Activated CD4-positive, alpha-beta T cell treated with anti-CD3 and anti-CD28 coated beads, Interleukin-2, amount 10 ng/mL, durations not matched to agents 24 days and 14 days (primary cell): ENCODE data around the gene POLR3H. TPM values are rescaled to one million over a fixed set of nuclear protein-coding genes. Genes with fewer than 3 reads are reported as not detected.
"Not testable (repeated sequence)": the region's sequence is repeated elsewhere in the genome, so short reads cannot be mapped to it uniquely, and the experiment has no call there.

Source experiments
- DNase-seq: peaks from one replicate; pipeline ENCODE4 v3.0.0; 2022
- H3K27ac Mint-ChIP-seq: one replicate; pipeline ENCODE4 v1.8.0; 2022; ENCODE audit warnings: mild to moderate bottlenecking, mixed read lengths
- H3K27me3 Mint-ChIP-seq: one replicate; pipeline ENCODE4 v1.8.0; 2022; ENCODE audit warnings: mixed read lengths
- H3K36me3 Mint-ChIP-seq: one replicate; pipeline ENCODE4 v1.8.0; 2022; ENCODE audit warnings: low read depth, mild to moderate bottlenecking, mixed read lengths
- H3K4me1 Mint-ChIP-seq: one replicate; pipeline ENCODE4 v1.8.0; 2021; ENCODE audit warnings: mixed read lengths
- H3K4me3 Mint-ChIP-seq: one replicate; pipeline ENCODE4 v1.8.0; 2022; ENCODE audit warnings: mild to moderate bottlenecking, moderate library complexity, mixed read lengths
- H3K9me3 Mint-ChIP-seq: one replicate; pipeline ENCODE4 v1.8.0; 2021; ENCODE audit warnings: mixed read lengths
- intact Hi-C: fragments of 100-400 bp; cut with micrococcal nuclease; formaldehyde crosslinking; loops from one replicate; pipeline ENCODE4 v1.15.1; 2023
- total RNA-seq: library from RNA; stranded (reverse); gene quantifications from 2 replicates; pipeline ENCODE4 v1.2.3, GENCODE V29; 2022

The POLR3H gene
- total RNA-seq, 1 donor from 2014 or later = 49.2 TPM

DNA sequence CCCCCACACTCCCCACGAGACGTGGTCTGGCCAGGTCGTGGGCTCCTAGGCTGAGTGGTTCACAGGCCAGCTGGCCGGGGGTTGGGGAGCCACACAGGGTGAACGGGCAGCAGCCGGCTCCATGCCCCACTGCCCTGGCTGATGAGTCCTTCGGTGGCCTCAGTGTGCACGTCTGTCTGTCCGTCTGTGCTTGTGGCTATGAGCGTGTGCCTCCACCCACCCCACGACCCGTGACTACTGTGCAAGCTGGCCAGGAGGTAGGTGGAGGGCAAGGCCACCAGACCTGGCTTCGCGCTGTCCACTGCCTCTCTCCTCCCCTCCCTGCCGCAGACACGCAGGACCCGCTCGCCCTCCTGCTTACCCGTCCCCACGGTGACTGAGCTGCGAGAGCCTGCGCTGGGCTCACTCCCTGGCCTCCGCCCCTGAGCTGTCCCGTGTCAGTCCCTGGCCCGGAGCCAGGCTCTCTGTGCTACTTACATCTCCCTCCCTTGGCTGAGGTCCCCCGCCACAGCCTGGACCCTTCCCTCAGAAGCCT lies 30.6 kb upstream of the POLR3H start:
- intact Hi-C loops = no loop called here
- Mint-ChIP-seq H3K27ac (no peak overlapping the region), H3K36me3 (peaks cover 10% of the 10 kb centered on the region), H3K4me1 (no peaks in the 10 kb centered on the region), H3K4me3 (no peak overlapping the region), H3K27me3 (no peaks in the 10 kb centered on the region), H3K9me3 (no peaks in the 10 kb centered on the region)
- no peak for DNase-seq

DNA sequence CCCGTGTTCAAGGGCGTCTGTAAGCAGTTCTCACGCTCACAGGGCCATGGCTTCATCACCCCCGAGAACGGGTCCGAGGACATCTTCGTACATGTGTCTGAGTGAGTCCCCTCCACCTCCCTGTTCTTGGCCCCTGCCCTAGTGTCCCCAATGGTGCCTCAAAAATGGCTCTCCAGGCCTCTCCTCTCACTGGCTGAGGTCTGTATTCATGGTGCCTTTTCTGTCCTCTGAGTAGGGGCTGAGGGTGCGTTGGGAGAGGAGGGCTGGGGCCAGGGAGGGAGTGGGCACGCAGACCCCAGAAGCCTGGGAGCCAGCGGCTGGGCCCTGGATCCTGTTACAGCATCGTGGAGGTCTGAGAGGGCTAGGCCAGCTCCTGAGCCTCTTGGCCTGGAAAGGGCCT lies 29.4 kb upstream of the POLR3H start:
- no peak overlapping the region for H3K27ac Mint-ChIP-seq
- H3K4me1 Mint-ChIP-seq = no peaks in the 10 kb centered on the region
- intact Hi-C loops = no loop called here
- H3K27me3 Mint-ChIP-seq = no peaks in the 10 kb centered on the region
- no peaks in the 10 kb centered on the region for H3K9me3 Mint-ChIP-seq
- DNase-seq = no peak
- peaks cover 10% of the 10 kb centered on the region for H3K36me3 Mint-ChIP-seq
- H3K4me3 Mint-ChIP-seq = no peak overlapping the region

DNA sequence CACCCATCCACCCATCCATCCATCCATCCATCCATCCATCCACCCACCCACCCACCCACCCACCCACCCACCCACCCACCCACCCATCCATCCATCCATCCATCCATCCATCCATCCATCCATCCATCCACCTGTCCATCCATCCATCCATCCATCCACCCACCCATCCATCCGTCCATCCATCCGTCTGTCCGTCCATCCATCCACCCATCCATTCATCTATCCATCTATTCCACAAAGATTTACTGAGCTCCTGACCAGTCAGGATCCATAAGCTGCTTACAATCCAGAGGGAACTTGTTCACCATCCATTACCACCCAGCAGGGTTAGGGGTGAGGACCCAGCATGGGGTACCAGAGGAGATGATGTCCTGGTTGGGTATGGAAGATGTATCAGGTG lies 28.0 kb upstream of the POLR3H start:
- not testable (repeated sequence) for H3K27me3 Mint-ChIP-seq, DNase-seq

DNA sequence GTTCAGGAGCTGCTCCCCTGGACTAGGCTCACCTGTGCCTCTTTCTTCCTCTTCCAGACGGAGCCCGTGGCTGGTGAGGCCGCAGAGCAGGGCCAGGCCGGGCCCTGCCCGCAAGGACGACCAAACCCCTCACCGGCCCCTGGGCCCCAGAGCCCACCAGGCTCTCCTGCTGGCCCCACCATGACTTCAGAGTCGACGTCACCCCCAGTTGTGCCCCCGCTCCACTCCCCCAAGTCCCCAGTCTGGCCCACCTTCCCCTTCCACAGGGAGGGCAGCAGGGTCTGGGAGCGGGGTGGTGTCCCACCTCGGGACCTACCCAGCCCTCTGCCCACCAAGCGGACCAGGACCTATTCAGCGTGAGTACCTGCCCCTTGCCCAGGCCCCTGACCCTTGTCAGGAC lies 27.5 kb upstream of the POLR3H start:
- DNase-seq = no peak
- Mint-ChIP-seq H3K36me3 (peaks cover 4% of the 10 kb centered on the region), H3K4me1 (no peaks in the 10 kb centered on the region), H3K4me3 (no peak overlapping the region), H3K9me3 (no peaks in the 10 kb centered on the region), H3K27me3 (no peaks in the 10 kb centered on the region), H3K27ac (no peak overlapping the region)
- intact Hi-C loops = no loop called here

More for the DNA sequence above, 28.0 kb upstream of the POLR3H start:
- H3K9me3 Mint-ChIP-seq, intact Hi-C loops, H3K4me1 Mint-ChIP-seq, H3K36me3 Mint-ChIP-seq, H3K27ac Mint-ChIP-seq, H3K4me3 Mint-ChIP-seq: not testable (repeated sequence)

DNA sequence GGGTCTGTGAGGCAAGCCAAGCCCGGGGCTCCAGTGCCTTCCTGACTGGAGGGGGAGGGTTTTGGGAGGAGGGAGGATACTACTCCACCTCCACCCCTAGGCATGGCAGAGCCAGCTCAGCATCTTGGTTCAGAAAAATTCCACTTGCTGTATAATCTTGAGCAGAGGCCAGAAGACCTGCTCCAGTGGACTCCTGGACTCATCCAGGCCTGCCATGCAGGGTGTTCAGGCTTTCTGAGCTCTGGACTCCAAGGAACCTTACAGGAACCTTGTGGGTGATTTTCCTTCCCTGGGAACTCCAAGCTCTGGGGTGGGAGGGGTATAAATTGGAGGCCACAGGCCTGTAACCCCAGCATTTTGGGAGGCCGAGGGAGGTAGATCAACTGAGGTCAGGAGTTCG lies 26.0 kb upstream of the POLR3H start:
- H3K27ac Mint-ChIP-seq = no peak overlapping the region
- H3K36me3 Mint-ChIP-seq = no peaks in the 10 kb centered on the region
- no peaks in the 10 kb centered on the region for H3K27me3 Mint-ChIP-seq
- no peak for DNase-seq
- intact Hi-C loops = no loop called here
- H3K4me1 Mint-ChIP-seq = peaks cover 5% of the 10 kb centered on the region
- no peaks in the 10 kb centered on the region for H3K9me3 Mint-ChIP-seq
- H3K4me3 Mint-ChIP-seq = no peak overlapping the region

DNA sequence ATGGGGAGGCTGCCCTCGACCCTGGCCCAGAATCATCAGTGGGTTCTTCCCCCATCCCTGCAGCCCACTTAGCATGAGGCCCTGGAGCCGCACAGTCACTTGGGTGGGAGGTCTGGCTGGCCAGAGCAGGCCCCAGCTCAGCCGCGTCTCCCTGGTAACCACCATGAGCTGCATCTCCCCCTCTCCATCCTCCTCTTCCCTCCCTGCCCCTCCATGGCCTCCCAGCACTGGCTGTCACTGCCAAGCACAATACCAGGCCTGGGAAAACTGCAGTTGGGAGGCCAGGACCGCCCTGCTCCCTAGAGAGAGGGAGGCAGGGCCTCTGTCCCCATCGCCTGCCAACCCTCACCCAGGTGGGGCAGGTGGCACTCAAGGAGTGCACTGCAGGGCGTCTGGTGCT lies 24.5 kb upstream of the POLR3H start:
- Mint-ChIP-seq H3K4me1 (peaks cover 5% of the 10 kb centered on the region), H3K36me3 (no peaks in the 10 kb centered on the region), H3K9me3 (no peaks in the 10 kb centered on the region), H3K27ac (no peak overlapping the region), H3K4me3 (no peak overlapping the region), H3K27me3 (no peaks in the 10 kb centered on the region)
- intact Hi-C loops = no loop called here
- no peak for DNase-seq

DNA sequence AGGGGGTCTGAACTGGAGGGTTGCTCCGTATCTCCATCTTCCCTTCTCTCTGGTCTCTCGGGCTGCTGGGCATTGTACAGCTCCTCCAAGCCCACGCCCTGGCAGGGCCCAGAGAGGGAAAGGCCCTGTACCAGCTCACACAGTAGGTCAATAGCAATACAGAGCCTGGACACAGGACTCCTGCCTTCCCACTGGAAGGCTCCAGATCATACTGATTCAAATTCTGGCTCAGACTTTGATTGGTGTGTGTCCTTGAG lies 23.2 kb upstream of the POLR3H start:
- intact Hi-C loops = no loop called here

DNA sequence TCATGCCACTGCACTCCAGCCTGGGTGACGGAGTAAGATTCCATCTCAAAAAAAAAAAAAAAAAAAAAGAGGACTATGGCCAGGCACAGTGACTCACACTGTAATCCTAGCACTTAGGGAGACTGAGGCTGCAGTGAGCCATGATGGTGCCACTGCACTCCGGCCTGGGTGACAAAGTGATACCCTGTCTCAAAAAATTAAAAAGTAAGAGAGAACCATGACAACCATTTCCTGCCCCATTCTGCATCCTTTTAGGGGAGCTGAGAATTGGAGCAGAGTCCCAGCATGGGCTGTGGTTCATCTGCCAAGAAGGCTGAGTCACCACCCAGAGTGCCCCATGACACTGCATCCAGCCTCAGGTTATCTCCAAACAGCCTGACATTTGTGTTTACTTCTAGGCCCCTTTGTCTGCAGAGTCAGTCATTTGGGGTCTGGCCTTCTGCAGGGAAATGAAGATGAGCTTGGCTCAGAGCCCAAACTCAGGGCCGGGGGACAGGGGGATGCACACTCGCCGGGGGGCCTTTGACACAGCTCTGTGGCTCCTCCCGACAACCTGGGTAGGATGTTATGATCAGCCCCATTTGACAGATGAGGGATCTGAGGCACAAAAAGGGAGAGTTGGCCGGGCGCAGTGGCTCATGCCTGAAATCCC lies 21.3 kb upstream of the POLR3H start:
- no peak overlapping the region for H3K4me3 Mint-ChIP-seq
- H3K36me3 Mint-ChIP-seq = no peaks in the 10 kb centered on the region
- H3K27ac Mint-ChIP-seq = no peak overlapping the region
- intact Hi-C loops = no loop called here
- no peaks in the 10 kb centered on the region for H3K9me3 Mint-ChIP-seq
- peak; percentile 73 for DNase-seq
- peaks cover 17% of the 10 kb centered on the region for H3K27me3 Mint-ChIP-seq
- peaks cover 8% of the 10 kb centered on the region for H3K4me1 Mint-ChIP-seq

More for the DNA sequence above, 23.2 kb upstream of the POLR3H start:
- Mint-ChIP-seq H3K27me3 (peaks cover 2% of the 10 kb centered on the region), H3K4me3 (no peak overlapping the region), H3K4me1 (peaks cover 5% of the 10 kb centered on the region), H3K27ac (no peak overlapping the region), H3K36me3 (no peaks in the 10 kb centered on the region), H3K9me3 (no peaks in the 10 kb centered on the region)
- DNase-seq = no peak

DNA sequence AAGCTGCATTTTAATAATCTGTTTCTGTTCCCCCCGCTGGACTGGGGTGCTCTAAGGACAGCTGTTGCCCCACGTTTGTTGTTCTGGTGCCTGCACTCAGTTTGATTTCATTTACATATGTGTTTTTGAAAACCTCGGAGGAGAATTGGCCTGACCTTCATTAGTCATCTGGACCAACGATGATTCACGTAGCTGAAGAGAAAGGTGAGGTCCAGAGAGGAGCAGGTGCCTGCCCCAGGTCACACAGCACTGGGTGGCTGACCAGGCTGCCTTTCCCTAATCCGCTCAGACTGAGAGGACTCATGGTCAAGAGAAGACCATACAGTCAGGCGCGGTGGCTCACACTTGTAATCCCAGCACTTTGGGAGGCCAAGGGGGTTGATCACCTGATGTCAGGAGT lies 20.3 kb upstream of the POLR3H start:
- no peak overlapping the region for H3K27ac Mint-ChIP-seq
- H3K27me3 Mint-ChIP-seq = peaks cover 25% of the 10 kb centered on the region
- DNase-seq = no peak
- intact Hi-C loops = no loop called here
- no peak overlapping the region for H3K4me3 Mint-ChIP-seq
- H3K9me3 Mint-ChIP-seq = no peaks in the 10 kb centered on the region
- H3K4me1 Mint-ChIP-seq = peaks cover 8% of the 10 kb centered on the region
- H3K36me3 Mint-ChIP-seq = no peaks in the 10 kb centered on the region

DNA sequence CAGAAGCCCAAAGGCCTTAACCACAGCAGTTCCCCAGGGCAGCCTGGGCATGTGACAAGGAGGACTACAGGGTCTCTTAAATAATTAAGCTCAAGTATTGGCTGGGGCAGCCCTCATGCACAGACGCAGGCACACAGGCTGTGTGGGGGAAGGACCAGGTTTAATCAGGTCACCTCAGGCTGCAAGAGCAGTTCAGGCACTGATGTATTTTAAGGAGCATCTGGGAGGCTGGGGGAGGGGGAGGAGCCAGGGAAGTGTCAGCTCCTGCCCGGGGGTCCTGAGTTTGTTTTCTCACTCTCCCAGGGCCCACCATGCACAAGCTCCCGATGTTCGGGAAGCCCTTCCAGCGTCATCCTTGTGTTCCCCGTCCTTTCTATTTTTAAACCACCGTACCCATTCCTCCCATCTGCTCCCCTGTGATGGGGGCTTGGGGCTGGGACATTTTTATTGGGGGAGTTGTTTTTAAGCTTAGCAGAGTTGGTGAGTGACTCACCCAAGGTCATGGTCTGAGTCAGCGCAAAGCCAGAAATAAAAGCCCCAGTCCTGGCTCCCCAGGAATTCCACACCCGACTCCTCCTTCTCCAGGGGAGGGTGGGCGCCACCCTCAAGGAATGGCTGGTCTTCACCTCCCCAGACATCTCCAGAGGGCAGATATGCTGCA lies 18.9 kb upstream of the POLR3H start:
- H3K4me3 Mint-ChIP-seq = no peak overlapping the region

DNA sequence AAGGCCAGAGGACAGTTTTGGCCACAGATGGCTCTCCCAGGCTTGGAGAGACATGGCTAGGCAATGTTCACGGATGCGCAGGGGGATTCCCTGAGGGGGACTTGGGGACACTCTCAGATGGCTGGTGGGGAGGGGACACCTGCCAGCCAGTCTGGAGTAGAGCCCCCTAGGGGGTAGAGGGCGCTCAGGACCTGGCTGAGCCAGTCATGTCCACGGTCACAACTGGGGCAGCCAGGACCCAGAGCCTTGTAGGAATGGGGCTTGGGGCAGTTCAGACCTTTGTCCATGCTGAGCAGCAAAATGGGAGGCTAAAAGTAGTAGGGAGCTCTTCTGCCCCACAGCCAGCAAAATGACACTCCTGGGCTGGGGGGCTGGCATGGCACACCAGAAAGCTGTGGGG lies 18.2 kb upstream of the POLR3H start:
- peaks cover 27% of the 10 kb centered on the region for H3K27me3 Mint-ChIP-seq
- H3K36me3 Mint-ChIP-seq = no peaks in the 10 kb centered on the region
- peaks cover 10% of the 10 kb centered on the region for H3K4me1 Mint-ChIP-seq
- H3K4me3 Mint-ChIP-seq = no peak overlapping the region
- no peaks in the 10 kb centered on the region for H3K9me3 Mint-ChIP-seq
- no peak overlapping the region for H3K27ac Mint-ChIP-seq
- intact Hi-C loops = no loop called here
- no peak for DNase-seq

More for the DNA sequence above, 18.9 kb upstream of the POLR3H start:
- Mint-ChIP-seq H3K9me3 (no peaks in the 10 kb centered on the region), H3K27ac (no peak overlapping the region), H3K4me1 (peaks cover 8% of the 10 kb centered on the region), H3K27me3 (peaks cover 25% of the 10 kb centered on the region), H3K36me3 (no peaks in the 10 kb centered on the region)
- intact Hi-C loops = no loop called here
- DNase-seq = no peak

DNA sequence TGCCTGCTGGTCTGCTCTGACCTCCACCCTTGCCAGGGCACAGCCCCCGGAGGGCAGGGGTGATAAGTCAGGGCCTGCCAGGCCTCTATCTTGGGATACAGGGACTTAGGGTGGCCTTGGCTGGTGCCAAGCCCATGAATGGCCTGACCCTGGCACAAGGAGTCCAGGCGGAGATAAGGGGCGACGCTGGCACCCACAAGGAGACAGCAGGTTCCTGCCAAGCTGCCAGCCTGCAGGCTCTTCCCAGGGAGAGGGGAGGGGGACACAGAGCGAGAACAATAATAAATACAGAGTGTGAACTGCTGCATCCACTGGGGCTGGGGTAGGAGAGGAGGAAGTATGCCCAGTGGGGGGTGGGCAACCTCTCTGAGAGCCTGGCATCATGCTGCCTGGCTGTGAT lies 17.5 kb upstream of the POLR3H start:
- H3K36me3 Mint-ChIP-seq = no peaks in the 10 kb centered on the region
- DNase-seq = no peak
- H3K27me3 Mint-ChIP-seq = peaks cover 30% of the 10 kb centered on the region
- H3K27ac Mint-ChIP-seq = no peak overlapping the region
- H3K9me3 Mint-ChIP-seq = no peaks in the 10 kb centered on the region
- intact Hi-C loops = no loop called here
- no peak overlapping the region for H3K4me3 Mint-ChIP-seq
- peaks cover 12% of the 10 kb centered on the region for H3K4me1 Mint-ChIP-seq

DNA sequence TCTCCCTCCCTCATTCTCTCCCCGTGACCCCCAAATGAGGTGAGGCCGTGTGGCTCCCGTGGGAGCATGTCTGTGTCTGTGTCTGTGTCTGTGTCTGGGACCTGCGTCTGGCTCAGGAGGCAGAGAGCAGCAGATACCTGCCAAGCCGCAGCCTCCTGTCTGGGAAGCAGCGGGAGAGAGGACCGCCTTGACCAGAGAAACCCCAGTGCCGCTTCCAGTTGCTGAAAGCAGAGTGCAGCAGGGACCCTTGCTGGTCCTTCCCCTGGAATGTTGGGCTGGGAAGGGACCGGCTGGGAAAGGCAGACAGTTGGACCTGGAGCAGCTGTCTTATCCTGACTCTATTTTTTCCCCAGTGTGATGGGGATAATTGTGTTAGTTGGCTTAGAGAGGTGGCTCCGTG lies 17.1 kb upstream of the POLR3H start:
- intact Hi-C loops = no loop called here
- no peaks in the 10 kb centered on the region for H3K36me3 Mint-ChIP-seq
- no peak overlapping the region for H3K27ac Mint-ChIP-seq
- no peak overlapping the region for H3K4me3 Mint-ChIP-seq
- H3K4me1 Mint-ChIP-seq = peaks cover 12% of the 10 kb centered on the region
- DNase-seq = no peak
- peaks cover 33% of the 10 kb centered on the region for H3K27me3 Mint-ChIP-seq
- H3K9me3 Mint-ChIP-seq = no peaks in the 10 kb centered on the region

DNA sequence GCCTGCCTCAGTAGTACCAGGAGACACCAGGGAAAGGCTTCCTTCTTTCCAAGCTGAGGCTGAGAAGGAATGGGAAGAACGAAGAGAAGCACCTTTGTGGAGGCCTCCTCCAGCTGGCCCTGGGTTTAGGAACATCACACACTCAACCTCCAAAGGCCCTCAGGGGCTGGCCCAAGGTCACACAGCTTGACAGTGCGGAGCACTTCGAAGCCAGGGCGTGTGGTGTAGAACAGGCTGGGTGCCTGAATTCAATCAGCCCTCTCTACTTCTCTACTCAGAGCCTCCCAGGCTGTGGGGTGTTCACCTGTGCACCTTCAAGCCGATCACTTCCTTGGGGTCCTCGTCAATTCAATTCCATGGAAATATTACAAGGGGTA lies 15.8 kb upstream of the POLR3H start:
- Mint-ChIP-seq H3K9me3 (no peaks in the 10 kb centered on the region), H3K4me3 (no peak overlapping the region), H3K36me3 (no peaks in the 10 kb centered on the region), H3K4me1 (peaks cover 7% of the 10 kb centered on the region), H3K27me3 (peaks cover 34% of the 10 kb centered on the region), H3K27ac (no peak overlapping the region)
- intact Hi-C loops = no loop called here
- DNase-seq = no peak

DNA sequence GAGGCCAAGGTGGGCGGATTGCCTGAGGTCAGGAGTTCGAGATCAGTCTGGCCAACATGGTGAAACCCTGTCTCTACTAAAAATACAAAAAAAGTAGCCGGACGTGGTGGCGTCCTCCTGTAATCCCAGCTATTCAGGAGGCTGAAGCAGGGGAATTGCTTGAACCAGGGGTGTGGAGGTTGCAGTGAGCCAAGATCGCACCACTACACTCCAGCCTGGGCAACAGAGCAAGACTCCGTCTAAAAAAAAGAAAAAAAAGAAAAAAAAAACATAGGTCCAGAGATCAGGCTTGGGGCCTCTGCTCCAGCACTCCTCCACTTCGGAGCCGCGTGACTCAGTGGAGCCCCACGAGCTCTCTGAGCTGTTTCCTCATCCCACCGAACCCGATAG lies 14.0 kb upstream of the POLR3H start:
- H3K27ac Mint-ChIP-seq, H3K9me3 Mint-ChIP-seq, intact Hi-C loops, H3K4me3 Mint-ChIP-seq, DNase-seq, H3K4me1 Mint-ChIP-seq, H3K36me3 Mint-ChIP-seq: not testable (repeated sequence)
- H3K27me3 Mint-ChIP-seq = peaks cover 36% of the 10 kb centered on the region
